A673 (cell line): ENCODE results near the gene PRUNE2. TPM values are rescaled to one million over a fixed set of nuclear protein-coding genes. Genes with fewer than 3 reads are reported as not detected.

Experiments
- BruUV-seq: library from RNA; stranded (reverse); fragments of 400-500 nt; replicated peaks from 2 replicates; lab custom pipeline; 2021; lab: Mats Ljungman, UMichigan
- CTCF ChIA-PET: fragments of 300-600 bp; sonication (Branson Sonifier 250); formaldehyde crosslinking; loops from one replicate; lab custom pipeline; 2022; ENCODE audit warnings: antibody characterized with exemption; lab: Charles Lee
- POLR2A ChIA-PET: fragments of 300-600 bp; sonication (Branson Sonifier 250); formaldehyde crosslinking; loops from one replicate; lab custom pipeline; 2022; ENCODE audit warnings: antibody characterized with exemption; ENCODE audit not compliant: low non-redundant PET; lab: Charles Lee
- DNase-seq: peaks from one replicate; pipeline ENCODE4 v3.0.0-alpha.2; 2015; ENCODE audit warnings: low spot score
- H3K27ac ChIP-seq: fragments of 200-600 bp; sonication (generic); 2 replicates; pipeline ENCODE4 v1.5.1; 2016; ENCODE audit warnings: mixed run types, low read depth, mild to moderate bottlenecking, mixed read lengths, antibody characterized with exemption, low read length; ENCODE audit not compliant: poor library complexity, severe bottlenecking
- H3K27me3 ChIP-seq: fragments of 200-600 bp; sonication (generic); replicated peaks from 2 replicates; pipeline ENCODE4 v1.6.1; 2017; ENCODE audit warnings: mixed run types, low read depth, mild to moderate bottlenecking, mixed read lengths, antibody characterized with exemption, low read length; ENCODE audit not compliant: insufficient read depth, poor library complexity
- H3K36me3 ChIP-seq: fragments of 200-600 bp; sonication (generic); 2 replicates; pipeline ENCODE4 v1.6.1; 2016; ENCODE audit warnings: mixed run types, mild to moderate bottlenecking, mixed read lengths, antibody characterized with exemption, low read length; ENCODE audit not compliant: insufficient read depth, poor library complexity, severe bottlenecking
- H3K4me1 ChIP-seq: fragments of 200-600 bp; sonication (generic); 2 replicates; pipeline ENCODE4 v1.6.1; 2017; ENCODE audit warnings: mixed run types, mild to moderate bottlenecking, mixed read lengths, antibody characterized with exemption, low read length; ENCODE audit not compliant: insufficient read depth, poor library complexity, severe bottlenecking
- H3K4me3 ChIP-seq: fragments of 200-600 bp; sonication (generic); 2 replicates; pipeline ENCODE4 v1.5.1; 2016; ENCODE audit warnings: low read depth, mixed run types, mild to moderate bottlenecking, mixed read lengths, low read length; ENCODE audit not compliant: poor library complexity, severe bottlenecking
- H3K9me3 ChIP-seq: fragments of 200-600 bp; sonication (generic); 2 replicates; pipeline ENCODE4 v1.6.1; 2016; ENCODE audit warnings: mixed run types, low read depth, mild to moderate bottlenecking, mixed read lengths, antibody characterized with exemption, low read length; ENCODE audit not compliant: poor library complexity, severe bottlenecking
- CTCF ChIP-seq: fragments of 300-800, 200-600 bp; sonication (generic); conservative IDR thresholded peaks from 2 replicates; pipeline ENCODE4 v1.5.1; 2017; ENCODE audit warnings: low read depth, mild to moderate bottlenecking, antibody characterized with exemption, low read length, moderate library complexity, mixed read lengths
- EZH2 ChIP-seq: fragments of 200-600 bp; sonication (generic); IDR thresholded peaks from 2 replicates; pipeline ENCODE4 v1.6.1; 2017; ENCODE audit warnings: borderline replicate concordance, low read depth, mild to moderate bottlenecking, mixed read lengths, antibody characterized with exemption, low read length; ENCODE audit not compliant: poor library complexity, severe bottlenecking
- intact Hi-C: fragments of 100-400 bp; cut with micrococcal nuclease; formaldehyde crosslinking; loops from one replicate; pipeline ENCODE4 v1.10.0; 2022; ENCODE audit not compliant: unreplicated experiment
- total RNA-seq: library from RNA; stranded (reverse); gene quantifications from 2 replicates; pipeline ENCODE4 v1.2.3, GENCODE V29; 2021

The PRUNE2 gene
- total RNA-seq, 1 experiment from 2014 or later, result not detected

GRCh38 chr9:76650692-76651091 is 255.2 kb downstream of the PRUNE2 start:
- Histone ChIP-seq H3K36me3 (no peaks in the 10 kb centered on the region), H3K27ac (no peak overlapping the region), H3K4me3 (no peak overlapping the region), H3K27me3 (no peaks in the 10 kb centered on the region), H3K9me3 (no peaks in the 10 kb centered on the region), H3K4me1 (no peaks in the 10 kb centered on the region)
- no peak for TF ChIP-seq CTCF
- TF ChIP-seq EZH2, result no peak
- CTCF ChIA-PET, result no interaction called here
- POLR2A ChIA-PET, result no interaction called here
- DNase-seq, result no peak
- intact Hi-C loops, result no loop called here
- no TSS peak for BruUV-seq

GRCh38 chr9:76649894-76650293 is 256.0 kb downstream of the PRUNE2 start:
- TF ChIP-seq EZH2 (no peak), CTCF (no peak)
- no peaks in the 10 kb centered on the region for H3K36me3 ChIP-seq
- no peaks in the 10 kb centered on the region for H3K9me3 ChIP-seq
- no TSS peak for BruUV-seq
- CTCF ChIA-PET, result no interaction called here
- H3K4me3 ChIP-seq, result no peak overlapping the region
- no peaks in the 10 kb centered on the region for H3K4me1 ChIP-seq
- H3K27ac ChIP-seq, result no peak overlapping the region
- intact Hi-C loops, result loop anchor here (10.0 kb wide), 1 partner anchor 55 kb away; no protein-coding TSS in a partner anchor
- POLR2A ChIA-PET, result no interaction called here
- no peaks in the 10 kb centered on the region for H3K27me3 ChIP-seq
- DNase-seq, result no peak

- ChIA-PET CTCF (no interaction called here), POLR2A (no interaction called here)
- peaks cover 15% of the 10 kb centered on the region for H3K27me3 ChIP-seq
- H3K9me3 ChIP-seq, result no peaks in the 10 kb centered on the region
- no peaks in the 10 kb centered on the region for H3K36me3 ChIP-seq
- DNase-seq, result peak; percentile 39
- H3K4me1 ChIP-seq, result no peaks in the 10 kb centered on the region
- intact Hi-C loops, result loop anchor here (10.0 kb wide), 1 partner anchor 59 kb away; no protein-coding TSS in a partner anchor
- no peak overlapping the region for H3K4me3 ChIP-seq
- BruUV-seq, result no TSS peak
- no peak overlapping the region for H3K27ac ChIP-seq
- no peak for TF ChIP-seq EZH2
- TF ChIP-seq CTCF, result no peak
Observed at GRCh38 chr9:76646249-76646648, 259.7 kb downstream of the PRUNE2 start.
